Dermis microvascular lymphatic vessel endothelial cell (primary cell): ENCODE data around the gene WBP2NL. TPM values are rescaled to one million over a fixed set of nuclear protein-coding genes. Genes with fewer than 3 reads are reported as not detected.
"Not testable (repeated sequence)": the region's sequence is repeated elsewhere in the genome, so short reads cannot be mapped to it uniquely, and the experiment has no call there.

Experiments
- DNase-seq, 2 donors: peaks; one replicate each; pipeline versions ENCODE4 v3.0.0 to v3.0.0-alpha.2; 2010; ENCODE audit warnings: low read depth in 2 of 2
- total RNA-seq: library from RNA; depleted of rRNA; stranded (reverse); fragments of >200 nt; gene quantifications from 2 replicates; pipeline ENCODE4 v1.2.1, GENCODE V29; 2014

The WBP2NL gene
- total RNA-seq, 1 donor from 2014 or later: not detected

- DNase-seq: not testable (repeated sequence)
Observed at GRCh38 chr22:42071508-42071907, 72.9 kb downstream of the WBP2NL start.

- DNase-seq: no peak
Observed at GRCh38 chr22:42072606-42073330, 74.2 kb downstream of the WBP2NL start.

- no peak for DNase-seq
Observed at GRCh38 chr22:42073621-42074041, 75.0 kb downstream of the WBP2NL start.

- peak in 1 of 2 donors; percentile 65 for DNase-seq
Observed at GRCh38 chr22:42074132-42074811, 75.7 kb downstream of the WBP2NL start, which contains the start of gene PHETA2. PHETA2 (plus strand) TSS chr22:42074248; CDS start chr22:42077294, 3,046 bp downstream.

GRCh38 chr22:42074846-42075676, 76.5 kb downstream of the WBP2NL start:
- DNase-seq: peak in 1 of 2 donors; percentile 13

- no peak for DNase-seq
Observed at GRCh38 chr22:42076764-42077485, 78.3 kb downstream of the WBP2NL start.

GRCh38 chr22:42077486-42078125, 79.0 kb downstream of the WBP2NL start:
- DNase-seq: no peak

Other genes with a start within 250 kb of the WBP2NL start
- 3.7 and 4.2 TPM in 2 replicates for gene CCDC134, start 198.1 kb upstream of the WBP2NL start, total RNA-seq
- 41.0 and 68.7 TPM in 2 replicates for gene SREBF2, start 165.7 kb upstream of the WBP2NL start, total RNA-seq
- gene SHISA8, start 83.7 kb upstream of the WBP2NL start, total RNA-seq: not detected in 2 replicates
- gene TNFRSF13C, start 72.0 kb upstream of the WBP2NL start, total RNA-seq: under 0.01 TPM in 2 replicates
- 14.4 and 30.0 TPM in 2 replicates for gene CENPM, start 51.6 kb upstream of the WBP2NL start, total RNA-seq
- under 0.01 TPM in 2 replicates for gene SEPTIN3, start 29.3 kb upstream of the WBP2NL start, total RNA-seq
- 21.7 TPM in 2 replicates for gene NAGA, start 72.0 kb downstream of the WBP2NL start, total RNA-seq
- gene PHETA2, start 75.5 kb downstream of the WBP2NL start, total RNA-seq: 13.4 and 31.1 TPM in 2 replicates
- gene SMDT1, start 80.9 kb downstream of the WBP2NL start, total RNA-seq: 8.0 and 11.5 TPM in 2 replicates
- gene NDUFA6, start 92.0 kb downstream of the WBP2NL start, total RNA-seq: 35.7 and 45.6 TPM in 2 replicates
- 0.13 TPM in 2 replicates for gene CYP2D6, start 132.0 kb downstream of the WBP2NL start, total RNA-seq